A673 (cell line): ENCODE measurements around the gene KYNU.

Experiments used
- EZH2 ChIP-seq: fragments of 200-600 bp; sonication (generic); IDR thresholded peaks from 2 replicates; pipeline ENCODE4 v1.6.1; 2017; ENCODE audit warnings: borderline replicate concordance, low read depth, mild to moderate bottlenecking, mixed read lengths, antibody characterized with exemption, low read length; ENCODE audit not compliant: poor library complexity, severe bottlenecking
- TF ChIP-seq, protein P1 (sequence below): fragments of 300-800, 200-600 bp; sonication (generic); conservative IDR thresholded peaks from 2 replicates; pipeline ENCODE4 v1.5.1; 2017; ENCODE audit warnings: low read depth, mild to moderate bottlenecking, antibody characterized with exemption, low read length, moderate library complexity, mixed read lengths

DNA sequence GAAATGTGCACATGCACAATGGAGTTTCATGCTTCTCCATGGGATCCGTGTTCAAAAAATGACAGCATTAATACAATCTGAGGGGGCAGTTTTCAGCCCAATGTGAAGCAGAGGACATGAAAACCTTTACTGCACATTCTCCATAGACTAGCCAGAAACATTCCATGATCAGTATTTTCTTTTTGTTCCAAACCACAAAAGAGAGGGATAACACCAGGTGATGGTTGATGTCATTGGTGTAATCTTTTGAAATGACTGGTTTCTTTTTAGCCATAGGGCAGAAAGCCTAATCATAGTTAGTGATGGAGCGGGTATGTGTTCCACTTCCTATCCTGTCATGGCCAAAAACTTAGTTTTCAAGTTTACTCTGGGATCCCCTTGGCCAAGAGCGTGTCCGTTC lies 1.8 kb upstream of the KYNU start:
- TF ChIP-seq, protein P1, sequence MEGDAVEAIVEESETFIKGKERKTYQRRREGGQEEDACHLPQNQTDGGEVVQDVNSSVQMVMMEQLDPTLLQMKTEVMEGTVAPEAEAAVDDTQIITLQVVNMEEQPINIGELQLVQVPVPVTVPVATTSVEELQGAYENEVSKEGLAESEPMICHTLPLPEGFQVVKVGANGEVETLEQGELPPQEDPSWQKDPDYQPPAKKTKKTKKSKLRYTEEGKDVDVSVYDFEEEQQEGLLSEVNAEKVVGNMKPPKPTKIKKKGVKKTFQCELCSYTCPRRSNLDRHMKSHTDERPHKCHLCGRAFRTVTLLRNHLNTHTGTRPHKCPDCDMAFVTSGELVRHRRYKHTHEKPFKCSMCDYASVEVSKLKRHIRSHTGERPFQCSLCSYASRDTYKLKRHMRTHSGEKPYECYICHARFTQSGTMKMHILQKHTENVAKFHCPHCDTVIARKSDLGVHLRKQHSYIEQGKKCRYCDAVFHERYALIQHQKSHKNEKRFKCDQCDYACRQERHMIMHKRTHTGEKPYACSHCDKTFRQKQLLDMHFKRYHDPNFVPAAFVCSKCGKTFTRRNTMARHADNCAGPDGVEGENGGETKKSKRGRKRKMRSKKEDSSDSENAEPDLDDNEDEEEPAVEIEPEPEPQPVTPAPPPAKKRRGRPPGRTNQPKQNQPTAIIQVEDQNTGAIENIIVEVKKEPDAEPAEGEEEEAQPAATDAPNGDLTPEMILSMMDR: no peak
- TF ChIP-seq EZH2: no peak
